ENCODE data around the gene KCNN3.

Gene KCNN3

DNA sequence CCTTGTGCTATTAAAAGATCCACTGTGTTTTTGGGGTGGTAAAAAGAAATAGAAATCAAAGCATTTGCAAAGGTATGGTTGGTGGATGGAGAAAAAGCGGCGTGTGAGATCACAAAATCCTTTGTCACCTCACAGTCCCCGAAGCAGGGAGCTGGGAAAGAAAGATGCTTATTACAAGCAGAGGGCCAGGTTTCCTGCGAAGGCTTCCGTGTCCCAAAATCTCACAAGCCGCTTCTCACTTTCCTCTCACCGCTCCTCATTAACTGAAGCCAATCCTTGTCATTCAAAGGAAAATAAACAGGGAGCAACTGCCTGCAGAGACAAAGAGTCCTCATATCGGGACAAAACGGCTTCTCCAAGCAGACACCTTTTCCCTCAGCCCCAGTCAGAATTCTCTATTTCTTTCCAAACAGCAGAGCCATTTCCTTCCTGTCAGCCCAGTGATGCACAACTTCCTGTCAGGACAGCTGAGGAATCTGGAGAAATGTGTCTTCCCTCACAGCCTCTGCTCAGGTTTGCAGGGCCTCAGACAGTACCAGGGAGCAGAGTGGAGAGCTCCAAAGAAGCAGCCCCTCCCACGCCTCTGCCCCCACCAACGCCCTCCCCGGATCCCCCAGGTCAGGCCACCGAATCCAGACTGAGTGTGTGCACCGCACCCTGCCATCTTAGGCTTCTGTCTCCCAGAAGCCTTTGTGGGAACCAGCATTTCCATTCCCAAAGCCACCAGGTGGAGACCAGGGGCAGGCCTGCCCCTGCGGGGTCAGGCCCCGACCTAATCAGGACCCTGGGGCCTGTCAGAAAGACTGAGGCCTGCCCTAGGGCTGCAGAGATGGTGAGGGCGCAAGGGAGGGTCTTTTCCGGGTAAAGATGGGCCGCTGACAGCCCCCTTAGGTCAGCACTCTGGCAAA, 29.6 kb downstream of the KCNN3 start:
- DNase-seq (ENCODE audit: low read depth in 2 of 2): no peak

DNA sequence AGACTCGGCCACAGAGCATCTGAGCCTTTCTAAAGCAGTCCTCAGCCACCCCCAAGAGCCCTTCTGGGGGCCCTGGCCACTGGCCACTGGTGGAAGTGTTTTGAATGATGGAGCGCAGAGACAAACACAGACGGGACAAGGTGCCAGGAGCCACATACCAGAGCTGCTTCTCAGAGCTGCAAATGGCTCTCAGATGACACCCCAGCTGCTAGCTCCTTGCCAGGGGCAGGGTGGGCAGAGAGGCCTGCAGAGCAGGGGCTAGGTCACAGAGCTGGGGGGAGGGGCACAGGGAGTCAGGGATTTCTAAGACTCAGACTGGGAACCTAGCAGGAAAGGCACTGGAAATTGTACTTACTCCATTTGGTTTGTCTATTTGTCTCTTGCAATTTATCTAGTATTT, 30.4 kb downstream of the KCNN3 start:
- DNase-seq (ENCODE audit: low read depth in 2 of 2): no peak

DNA sequence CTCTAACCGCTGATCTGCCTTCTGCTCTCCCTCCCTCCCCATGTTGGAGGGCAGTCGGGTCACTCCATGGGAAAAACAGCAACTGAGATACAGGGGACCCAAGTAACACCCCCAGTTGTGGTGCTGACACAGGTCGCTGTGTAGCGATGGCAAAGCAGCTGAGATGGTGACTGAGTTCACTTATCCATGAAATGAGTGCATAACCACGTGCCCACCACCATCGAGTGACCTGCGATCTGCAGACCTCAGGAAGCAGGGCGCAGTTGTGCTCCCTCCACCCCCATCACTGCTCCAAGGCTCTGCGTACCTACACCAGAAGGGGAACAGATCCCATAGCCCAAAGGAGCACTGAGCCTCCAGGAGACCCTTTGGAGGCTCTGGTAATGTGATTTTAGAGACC, 31.1 kb downstream of the KCNN3 start:
- no peak for DNase-seq (ENCODE audit: low read depth in 2 of 2)

DNA sequence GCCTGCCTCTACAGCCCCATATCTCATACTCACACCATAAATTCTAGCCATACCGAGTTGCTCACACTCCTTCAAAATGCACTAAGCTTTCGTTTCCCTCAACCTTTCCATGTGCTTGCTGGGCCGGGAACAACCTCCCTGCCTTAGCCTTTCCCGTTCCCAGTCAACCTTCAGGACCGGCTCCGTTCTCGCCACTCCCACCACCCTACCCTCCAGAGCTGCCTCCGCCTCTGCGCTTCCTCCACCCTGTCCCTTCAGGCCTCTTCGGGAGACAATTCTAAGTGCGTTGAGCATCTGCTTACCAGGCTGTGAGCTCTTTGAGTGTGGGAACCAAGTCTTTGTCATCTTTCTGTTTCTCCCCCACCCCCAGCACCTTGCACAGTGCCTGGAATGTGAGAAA, 31.6 kb downstream of the KCNN3 start:
- DNase-seq (ENCODE audit: low read depth in 2 of 2): no peak

DNA sequence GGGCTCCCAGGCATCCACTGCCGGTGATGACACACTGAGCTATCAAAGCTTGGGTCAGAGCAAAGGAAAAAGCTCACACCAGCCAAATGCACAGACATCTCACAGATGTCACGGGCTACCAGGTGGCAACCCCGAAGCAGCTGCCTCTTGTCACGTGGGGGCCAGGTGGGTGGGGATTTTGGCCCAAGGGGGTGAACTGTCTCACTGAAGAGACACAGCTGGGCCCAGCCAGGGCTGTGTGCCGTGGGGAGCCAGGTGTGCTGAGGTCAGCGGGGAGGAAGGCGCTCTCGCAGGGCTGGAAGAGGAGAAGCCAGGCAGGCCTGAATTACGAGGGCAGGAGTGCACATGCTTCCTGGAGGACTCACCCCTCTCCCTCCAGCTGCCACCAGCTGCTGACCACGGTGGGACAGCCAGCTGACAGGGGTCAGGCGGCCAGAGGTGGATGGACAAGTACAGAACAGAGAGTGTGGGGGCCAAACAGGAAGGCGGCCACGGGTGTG, 32.4 kb downstream of the KCNN3 start:
- no peak for DNase-seq (ENCODE audit: low read depth in 2 of 2)

DNA sequence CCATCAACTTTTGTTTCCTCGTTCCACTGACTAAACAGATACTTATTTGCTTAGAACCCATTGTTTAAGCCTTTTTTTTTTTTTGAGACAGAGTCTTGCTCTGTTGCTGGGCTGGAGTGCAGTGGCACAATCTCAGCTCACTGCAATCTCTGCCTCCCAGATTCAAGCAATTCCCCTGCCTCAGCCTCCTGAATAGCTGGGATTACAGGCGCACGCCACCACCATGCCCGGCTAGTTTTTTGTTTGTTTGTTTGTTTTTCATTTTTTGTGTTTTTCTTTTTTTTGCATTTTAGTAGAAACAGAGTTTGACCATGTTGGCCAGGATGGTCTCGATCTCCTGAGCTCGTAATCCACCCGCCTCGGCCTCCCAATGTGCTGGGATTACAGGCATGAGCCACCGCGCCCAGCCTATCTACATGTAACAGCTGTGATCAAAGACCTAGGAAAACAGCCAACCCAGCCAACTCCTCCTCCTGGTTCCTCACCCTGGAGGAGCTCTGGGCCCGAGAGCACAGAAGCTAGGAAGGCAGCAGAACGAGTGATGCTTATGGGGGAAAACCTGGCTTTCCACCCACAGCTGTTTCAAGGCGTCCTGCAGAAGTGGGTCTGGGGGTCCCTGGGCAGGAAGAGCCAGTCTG, 32.9 kb downstream of the KCNN3 start:
- DNase-seq (ENCODE audit: low read depth in 2 of 2): no peak

DNA sequence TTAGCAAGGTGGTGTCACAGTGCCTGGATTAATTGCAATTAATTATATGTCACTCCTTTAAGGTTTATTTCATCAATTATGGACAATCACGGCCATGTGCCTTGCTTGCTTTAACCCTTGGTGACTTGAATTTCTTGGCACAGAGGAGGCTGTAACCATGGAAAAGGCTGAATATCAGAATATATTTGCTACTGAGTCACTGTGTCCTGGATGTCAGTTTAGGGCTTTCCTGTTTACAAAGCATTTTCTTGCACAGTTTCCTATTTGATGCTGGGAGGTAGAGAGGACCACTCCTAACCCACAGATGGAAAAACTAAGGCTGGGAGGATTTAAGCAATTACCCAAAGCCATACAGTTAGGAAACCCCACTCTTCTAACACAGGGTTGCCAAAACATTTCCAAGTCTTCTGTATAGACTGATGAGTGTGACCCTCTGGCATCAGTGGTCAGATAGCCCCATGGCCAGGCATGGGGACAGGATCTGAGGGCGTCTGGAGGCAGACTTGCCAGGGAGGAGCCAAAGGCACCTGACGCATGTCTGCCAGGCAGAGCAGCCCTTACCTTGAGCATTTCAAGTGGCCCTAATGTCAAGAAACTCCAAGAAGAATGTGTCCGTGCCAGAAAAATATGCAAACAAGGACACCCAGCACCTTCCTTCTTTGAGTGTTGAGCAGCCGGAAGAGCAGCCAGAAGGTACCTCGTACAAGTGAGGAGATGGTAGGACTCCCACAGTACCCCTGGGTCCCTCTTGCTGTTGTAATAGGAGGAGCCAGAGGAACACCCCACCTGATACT, 34.4 kb downstream of the KCNN3 start:
- DNase-seq (ENCODE audit: low read depth in 2 of 2): no peak

DNA sequence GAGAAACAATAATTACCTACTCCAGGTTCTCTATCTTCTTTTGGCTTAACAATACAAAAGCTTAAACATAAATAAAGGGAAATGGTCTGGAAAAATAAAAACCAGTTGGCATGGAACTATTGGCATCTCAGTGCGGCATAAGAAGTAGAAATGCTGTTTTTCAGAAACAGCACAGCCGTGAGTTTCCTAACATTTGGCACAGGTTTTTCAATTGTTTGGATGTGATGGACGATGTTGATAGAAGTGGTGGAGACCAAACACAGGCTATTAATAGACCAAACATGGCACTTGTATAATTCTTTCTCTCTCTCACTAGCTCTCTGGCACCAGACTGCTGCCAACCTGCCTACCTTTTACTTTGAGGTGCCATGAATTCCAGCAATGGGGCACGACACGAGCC, 36.2 kb downstream of the KCNN3 start:
- no peak for DNase-seq (ENCODE audit: low read depth in 2 of 2)

DNA sequence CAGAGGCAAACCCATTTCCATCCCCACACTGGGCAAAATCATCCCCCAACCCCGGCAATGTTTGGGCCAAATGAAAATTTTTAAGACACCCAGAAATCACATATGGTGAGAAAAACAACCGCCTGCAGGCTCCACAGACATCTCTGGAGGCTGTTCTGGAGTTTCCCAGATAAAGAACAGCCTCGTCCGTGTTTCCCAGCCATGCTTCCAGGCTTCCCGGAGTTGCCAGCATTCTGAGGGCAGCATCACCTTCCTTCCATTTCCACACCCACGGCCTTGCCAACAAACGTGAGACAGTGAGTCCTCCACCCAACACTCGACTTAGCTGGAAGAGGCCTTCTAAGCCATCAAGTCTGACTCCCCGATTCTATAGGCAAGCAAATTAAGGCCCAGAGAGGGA, 36.9 kb downstream of the KCNN3 start:
- DNase-seq (ENCODE audit: low read depth in 2 of 2): no peak

DNA sequence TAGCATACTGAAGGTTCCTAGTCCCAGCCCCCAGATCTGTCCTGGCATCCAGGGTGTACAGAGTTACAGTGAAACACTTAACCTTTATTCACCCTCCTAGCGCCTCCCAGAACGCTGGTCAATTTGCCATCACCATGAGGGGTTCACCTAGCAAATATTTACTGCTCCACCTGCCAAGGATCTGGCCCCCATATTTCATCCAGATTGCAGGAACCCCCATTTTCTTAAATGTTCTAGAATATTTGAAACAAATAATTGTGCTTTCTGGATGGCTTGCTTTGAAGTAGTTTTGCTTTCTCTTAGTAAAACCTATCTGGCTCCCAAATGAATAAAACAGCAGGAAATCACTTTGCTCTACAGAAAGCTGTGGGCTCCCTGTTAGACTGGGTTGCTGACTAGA, 37.7 kb downstream of the KCNN3 start:
- DNase-seq (ENCODE audit: low read depth in 2 of 2): no peak

DNA sequence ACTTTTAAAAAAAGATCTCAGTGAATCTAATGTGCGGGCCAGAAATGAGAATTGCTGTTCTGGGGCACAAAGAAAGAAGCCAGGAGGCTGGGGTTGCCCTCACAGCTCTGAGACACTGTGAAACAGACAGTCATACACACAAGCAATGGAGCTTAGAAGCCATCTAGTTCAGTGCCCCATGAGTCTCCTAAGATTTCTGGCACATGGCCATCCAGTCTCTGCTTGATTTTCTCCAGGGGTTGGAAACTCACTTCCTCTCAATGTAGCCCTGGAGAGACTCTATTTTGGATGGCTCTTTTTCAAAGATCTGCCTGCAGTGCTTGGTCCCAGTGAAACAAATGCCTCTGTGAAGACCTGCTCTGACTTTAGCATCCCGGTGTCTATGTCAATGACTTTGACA, 38.6 kb downstream of the KCNN3 start:
- no peak for DNase-seq (ENCODE audit: low read depth in 2 of 2)

DNA sequence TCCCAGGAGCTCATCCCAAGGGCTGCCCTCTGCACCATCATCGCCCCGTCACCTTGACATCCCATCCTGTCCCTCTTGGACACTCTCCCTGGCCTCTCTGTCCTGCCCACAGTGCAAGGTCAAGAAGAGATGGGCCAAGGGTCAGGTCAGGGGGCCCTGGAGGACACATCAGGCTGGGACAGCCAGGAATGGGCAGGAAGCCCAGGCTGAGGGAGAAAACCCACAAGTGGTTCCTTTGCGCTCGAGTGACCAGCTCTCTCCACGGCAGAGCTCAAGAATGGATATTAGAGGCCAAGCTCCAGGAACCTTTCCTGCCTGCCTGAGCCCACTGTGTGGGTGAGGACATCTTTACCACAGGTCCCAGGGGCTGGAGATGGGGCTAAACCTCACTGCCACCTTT, 41.0 kb downstream of the KCNN3 start:
- no peak for DNase-seq (ENCODE audit: low read depth in 2 of 2)

DNA sequence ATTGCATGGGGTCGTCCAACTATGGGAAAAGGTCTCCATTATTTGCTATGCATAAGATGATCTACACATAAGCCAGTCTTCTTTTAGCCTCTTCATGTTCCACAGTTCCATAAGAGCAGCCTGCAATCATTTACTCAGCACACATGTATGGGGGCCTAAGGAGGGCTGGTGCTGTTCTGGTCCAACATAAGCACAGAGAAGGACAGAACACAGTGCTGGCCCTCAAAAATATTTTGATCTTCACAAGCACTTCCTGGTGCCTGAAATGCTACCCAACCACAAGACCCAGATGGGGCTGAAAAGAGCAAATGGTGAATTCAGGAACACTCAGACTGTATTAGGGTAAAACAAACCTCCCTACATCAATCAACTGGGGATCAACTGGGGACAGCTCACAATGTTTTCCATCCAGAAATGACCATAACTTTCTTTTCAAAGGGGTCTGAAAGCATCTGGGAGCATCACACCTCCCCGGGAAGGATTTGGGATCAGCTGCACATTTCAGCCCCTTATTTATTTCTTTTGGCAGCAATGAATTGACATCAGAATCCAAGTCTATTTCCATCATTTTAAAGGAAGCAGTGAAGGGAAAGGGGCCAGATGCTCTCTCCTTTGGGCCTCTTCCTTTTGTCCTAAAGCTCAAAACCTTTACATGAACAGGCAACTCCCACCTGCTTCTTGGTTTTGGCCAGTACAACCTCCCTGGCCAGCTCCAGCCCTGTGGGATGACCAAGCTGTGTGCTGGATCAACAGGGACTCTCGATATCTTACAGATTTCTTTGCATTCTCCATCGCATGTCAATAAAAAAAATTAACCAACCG, 45.7 kb downstream of the KCNN3 start:
- DNase-seq (ENCODE audit: low read depth in 2 of 2): no peak

DNA sequence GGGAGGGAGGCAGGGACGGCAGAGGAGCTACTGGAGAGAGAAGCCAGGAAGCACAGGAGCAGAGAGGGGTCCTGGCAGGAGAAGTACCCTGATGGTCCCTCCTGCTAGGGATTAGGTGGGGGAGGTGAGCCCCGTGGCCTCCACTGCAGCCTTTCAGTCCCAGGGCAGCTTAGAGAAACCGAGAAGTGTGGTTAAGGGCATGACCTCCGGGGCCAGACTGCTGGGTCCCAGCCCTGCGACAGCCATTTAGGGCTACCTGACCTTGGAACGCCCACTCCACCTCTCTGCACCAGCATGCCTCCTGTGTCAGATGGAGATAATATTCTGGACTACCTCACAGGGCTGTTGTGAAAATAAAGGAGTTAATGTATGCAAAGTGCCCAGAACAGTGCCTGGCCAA, 47.4 kb downstream of the KCNN3 start:
- DNase-seq (ENCODE audit: low read depth in 2 of 2): no peak

DNA sequence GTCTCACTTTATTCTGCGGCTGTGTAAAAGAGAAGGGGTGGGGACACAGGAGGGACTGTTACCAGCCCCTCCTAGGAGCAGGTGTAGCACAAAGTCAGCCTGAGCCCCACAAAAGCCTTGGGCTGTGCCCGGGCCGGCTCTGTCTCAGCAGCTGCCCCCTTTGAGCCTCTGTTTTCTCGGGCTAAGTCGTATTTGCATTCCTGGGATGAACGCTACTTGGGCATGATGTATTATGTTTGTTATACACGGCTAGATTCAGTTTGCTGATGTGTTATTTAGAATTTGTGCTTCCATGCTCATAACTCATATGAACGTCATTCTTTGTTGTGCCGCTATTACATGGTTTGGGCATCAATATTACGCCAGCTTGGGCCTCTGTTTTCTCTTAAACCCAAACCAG, 47.8 kb downstream of the KCNN3 start:
- no peak for DNase-seq (ENCODE audit: low read depth in 2 of 2)

DNA sequence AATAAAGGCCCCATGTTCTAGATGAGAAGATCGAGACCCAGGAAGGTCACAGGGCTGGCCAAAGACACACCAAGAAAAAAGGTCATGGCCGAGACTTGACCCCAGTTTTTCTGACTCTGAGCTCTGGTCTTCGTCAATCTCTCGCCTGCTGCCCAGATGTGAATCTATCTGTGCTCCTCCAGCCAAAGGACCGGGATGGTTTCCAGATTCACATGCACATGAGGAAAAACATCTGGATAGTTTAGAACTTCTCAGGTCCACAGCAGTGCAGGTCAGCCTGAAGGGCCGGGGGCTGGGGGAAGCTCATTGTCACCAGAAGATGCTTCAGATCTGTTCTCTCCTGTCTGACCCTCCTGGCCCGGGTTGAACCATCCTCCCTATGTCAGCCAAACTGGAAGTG, 49.0 kb downstream of the KCNN3 start:
- DNase-seq (ENCODE audit: low read depth in 2 of 2): no peak

DNA sequence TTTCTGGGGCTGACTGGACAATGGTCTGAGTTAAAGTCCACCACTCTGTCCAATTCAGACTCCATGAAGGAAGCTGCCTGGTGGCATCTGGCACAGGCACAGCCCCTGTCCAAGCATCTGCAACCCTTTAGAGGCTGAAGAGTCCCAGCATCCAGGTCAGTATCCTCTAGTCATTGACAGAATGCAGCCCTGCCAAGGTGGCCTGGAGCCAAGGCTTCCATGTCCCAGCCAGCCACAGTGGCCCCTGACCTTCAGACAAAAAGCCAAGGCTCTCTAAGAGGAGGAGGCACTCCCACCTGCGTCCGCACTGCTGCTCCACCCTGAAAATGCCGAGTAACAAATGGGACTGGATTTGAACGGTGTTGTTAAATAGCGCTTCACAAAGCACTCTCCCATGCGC, 49.4 kb downstream of the KCNN3 start:
- DNase-seq (ENCODE audit: low read depth in 2 of 2): no peak

DNA sequence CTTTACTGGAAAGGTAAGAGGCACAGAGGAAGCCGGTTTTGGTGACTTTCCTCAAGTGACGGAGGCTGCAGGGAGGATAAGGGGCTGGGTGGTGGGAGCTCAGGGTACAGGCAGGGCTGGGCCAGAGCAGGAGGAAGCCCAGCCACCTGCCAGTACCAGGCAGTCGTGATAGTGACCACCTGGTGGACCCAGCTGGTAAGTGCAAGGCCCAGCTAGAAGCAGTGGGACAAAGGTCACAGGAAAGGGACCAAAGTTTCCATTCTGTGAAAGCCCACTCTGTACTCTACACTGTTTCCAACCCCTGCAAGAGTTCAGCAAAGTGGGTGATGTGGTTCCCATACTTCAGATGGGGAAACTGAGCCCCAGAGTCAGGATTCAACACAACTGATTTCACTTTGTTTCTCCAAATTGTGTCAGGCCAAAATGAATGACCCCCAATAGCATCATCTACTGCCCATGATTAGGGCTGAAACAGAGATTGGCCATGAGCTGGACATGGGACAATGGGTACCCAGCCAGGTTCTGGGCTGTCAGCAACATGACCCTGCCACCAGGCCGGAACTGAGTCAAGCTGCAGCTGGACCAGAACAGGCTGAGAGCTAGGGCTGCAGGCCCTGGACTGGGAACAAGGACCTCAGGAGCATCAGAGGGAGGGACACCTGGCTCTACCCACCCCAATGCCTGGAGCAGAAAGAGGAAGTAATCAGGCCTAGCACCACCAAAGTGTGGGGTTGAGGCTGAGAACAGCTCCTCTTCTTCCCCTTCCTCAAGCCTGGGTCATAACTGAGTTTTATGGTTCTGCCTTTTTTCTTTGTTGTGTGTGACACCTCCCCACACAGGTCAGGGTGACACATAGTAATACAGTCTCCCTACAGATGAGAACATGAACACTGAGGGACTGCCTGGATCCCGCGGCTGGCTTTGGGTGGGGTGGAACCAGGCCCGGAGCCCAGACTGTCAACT, 50.2 kb downstream of the KCNN3 start:
- no peak for DNase-seq (ENCODE audit: low read depth in 2 of 2)

DNA sequence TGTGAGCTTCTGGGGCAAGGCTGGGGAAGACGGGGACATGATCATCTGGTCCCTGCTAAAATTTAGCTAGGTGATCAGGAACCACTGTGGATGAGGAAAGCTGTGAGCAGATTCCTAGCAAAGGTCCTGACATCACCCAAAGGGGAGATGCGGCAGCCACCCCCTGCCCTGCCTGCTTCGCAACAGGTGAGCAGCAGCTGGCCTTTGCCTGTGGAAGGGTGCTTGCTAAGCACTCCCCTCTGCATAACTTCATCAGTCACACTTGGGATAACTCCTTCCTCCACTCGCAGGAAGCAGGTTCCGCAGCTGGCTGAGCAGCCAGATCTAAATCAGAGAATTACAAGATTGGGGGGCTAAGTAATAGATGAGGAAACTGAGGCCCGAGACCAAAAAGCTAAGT, 51.2 kb downstream of the KCNN3 start:
- no peak for DNase-seq (ENCODE audit: low read depth in 2 of 2)

DNA sequence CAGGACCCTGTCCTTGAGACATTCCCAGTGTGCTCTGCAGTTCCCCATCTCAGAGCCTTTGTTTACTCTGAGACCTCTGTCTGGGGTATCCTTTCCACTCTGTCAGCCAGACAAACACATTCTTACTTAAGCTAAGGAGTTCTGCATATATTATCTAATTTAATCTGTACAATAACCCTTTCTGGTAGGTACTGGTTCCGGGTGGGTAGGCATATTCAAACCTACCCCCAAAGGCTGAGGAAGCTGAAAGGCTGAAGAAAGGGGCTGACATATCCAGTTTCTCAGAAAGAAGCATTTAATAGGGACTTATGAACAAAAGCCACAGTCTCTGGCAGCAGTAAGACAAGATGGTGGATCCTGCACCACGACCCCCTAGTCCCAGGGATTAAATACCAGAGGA, 53.1 kb downstream of the KCNN3 start:
- no peak for DNase-seq (ENCODE audit: low read depth in 2 of 2)

All from stimulated activated CD8-positive, alpha-beta memory T cell treated with anti-CD3 and anti-CD28 coated beads, Interleukin-15, amount 100 ng/mL, for 4 hours (primary cell).